ENCODE measurements around the gene FRZB.
"Not testable (repeated sequence)": the region's sequence is repeated elsewhere in the genome, so short reads cannot be mapped to it uniquely, and the experiment has no call there.

The FRZB gene

GRCh38 chr2:182893035-182893434, 26.6 kb upstream of the FRZB start:
- in situ Hi-C loops (cut with MboI; ENCODE audit: low pct_unique_long_range_greater_than_20kb, low sequenced_read_pairs); DNase-seq: not testable (repeated sequence)

- in situ Hi-C loops (cut with MboI; ENCODE audit: low pct_unique_long_range_greater_than_20kb, low sequenced_read_pairs), result no loop called here
- DNase-seq, result no peak
Observed at GRCh38 chr2:182891611-182892010, 25.2 kb upstream of the FRZB start.

- in situ Hi-C loops (cut with MboI; ENCODE audit: low pct_unique_long_range_greater_than_20kb, low sequenced_read_pairs), result no loop called here
- no peak for DNase-seq
Observed at GRCh38 chr2:182890773-182891378, 24.4 kb upstream of the FRZB start.

GRCh38 chr2:182890305-182890704, 23.9 kb upstream of the FRZB start:
- in situ Hi-C loops (cut with MboI; ENCODE audit: low pct_unique_long_range_greater_than_20kb, low sequenced_read_pairs), result no loop called here
- no peak for DNase-seq

GRCh38 chr2:182887753-182888415, 21.4 kb upstream of the FRZB start:
- in situ Hi-C loops (cut with MboI; ENCODE audit: low pct_unique_long_range_greater_than_20kb, low sequenced_read_pairs), result no loop called here

GRCh38 chr2:182887093-182887492, 20.7 kb upstream of the FRZB start:
- DNase-seq, result no peak
- in situ Hi-C loops (cut with MboI; ENCODE audit: low pct_unique_long_range_greater_than_20kb, low sequenced_read_pairs), result no loop called here

More at GRCh38 chr2:182887753-182888415, 21.4 kb upstream of the FRZB start:
- no peak for DNase-seq

- no peak for DNase-seq
- in situ Hi-C loops (cut with MboI; ENCODE audit: low pct_unique_long_range_greater_than_20kb, low sequenced_read_pairs), result no loop called here
Observed at GRCh38 chr2:182885771-182886170, 19.3 kb upstream of the FRZB start.

- in situ Hi-C loops (cut with MboI; ENCODE audit: low pct_unique_long_range_greater_than_20kb, low sequenced_read_pairs), result no loop called here
- DNase-seq, result no peak
Observed at GRCh38 chr2:182883451-182883850, 17.0 kb upstream of the FRZB start.

- in situ Hi-C loops (cut with MboI; ENCODE audit: low pct_unique_long_range_greater_than_20kb, low sequenced_read_pairs); DNase-seq: not testable (repeated sequence)
Observed at GRCh38 chr2:182880100-182880499, 13.7 kb upstream of the FRZB start.

GRCh38 chr2:182876653-182877052, 10.2 kb upstream of the FRZB start:
- DNase-seq, result not testable (repeated sequence)

GRCh38 chr2:182870227-182870626, 3.8 kb upstream of the FRZB start:
- DNase-seq, result peak; percentile 22
- in situ Hi-C loops (cut with MboI; ENCODE audit: low pct_unique_long_range_greater_than_20kb, low sequenced_read_pairs), result no loop called here

More at GRCh38 chr2:182876653-182877052, 10.2 kb upstream of the FRZB start:
- in situ Hi-C loops (cut with MboI; ENCODE audit: low pct_unique_long_range_greater_than_20kb, low sequenced_read_pairs), result not testable (repeated sequence)

GRCh38 chr2:182868054-182868796, 1.8 kb upstream of the FRZB start:
- no peak for DNase-seq
- in situ Hi-C loops (cut with MboI; ENCODE audit: low pct_unique_long_range_greater_than_20kb, low sequenced_read_pairs), result no loop called here

- no peak for DNase-seq
- in situ Hi-C loops (cut with MboI; ENCODE audit: low pct_unique_long_range_greater_than_20kb, low sequenced_read_pairs), result no loop called here
Observed at GRCh38 chr2:182867426-182868053, 1.1 kb upstream of the FRZB start.

- DNase-seq, result no peak
- in situ Hi-C loops (cut with MboI; ENCODE audit: low pct_unique_long_range_greater_than_20kb, low sequenced_read_pairs), result no loop called here
Observed at GRCh38 chr2:182866095-182866460, 359 bp downstream of the FRZB start.

- in situ Hi-C loops (cut with MboI; ENCODE audit: low pct_unique_long_range_greater_than_20kb, low sequenced_read_pairs), result no loop called here
- DNase-seq, result no peak
Observed at GRCh38 chr2:182864949-182865570, 1.4 kb downstream of the FRZB start.

GRCh38 chr2:182863642-182864041, 2.8 kb downstream of the FRZB start:
- in situ Hi-C loops (cut with MboI; ENCODE audit: low pct_unique_long_range_greater_than_20kb, low sequenced_read_pairs), result no loop called here
- no peak for DNase-seq

- DNase-seq, result no peak
- in situ Hi-C loops (cut with MboI; ENCODE audit: low pct_unique_long_range_greater_than_20kb, low sequenced_read_pairs), result no loop called here
Observed at GRCh38 chr2:182862091-182862490, 4.3 kb downstream of the FRZB start.

GRCh38 chr2:182860858-182861257, 5.6 kb downstream of the FRZB start:
- DNase-seq, result no peak
- in situ Hi-C loops (cut with MboI; ENCODE audit: low pct_unique_long_range_greater_than_20kb, low sequenced_read_pairs), result no loop called here

- in situ Hi-C loops (cut with MboI; ENCODE audit: low pct_unique_long_range_greater_than_20kb, low sequenced_read_pairs), result no loop called here
- no peak for DNase-seq
Observed at GRCh38 chr2:182858671-182859070, 7.8 kb downstream of the FRZB start.
